Kidney (tissue), 14 donors: Measurements from ENCODE around the gene SPATA6. TPM values are rescaled to one million over a fixed set of nuclear protein-coding genes. Genes with fewer than 3 reads are reported as not detected.
A peak's percentile ranks its signal among the peaks of the same experiment; 100 is the strongest.
"Not testable (repeated sequence)": the region's sequence is repeated elsewhere in the genome, so short reads cannot be mapped to it uniquely, and the experiment has no call there.

ENCODE experiments used
- DNase-seq, 5 donors: peaks; one replicate each; pipeline ENCODE4 v3.0.0-alpha.2; 2013 to 2020
- FAIRE-seq: peaks from 2 replicates; lab custom pipeline; 2012; peaks lifted over from hg19 to GRCh38; lab: Jason Lieb, UNC
- H3K27ac ChIP-seq, 2 donors: one replicate each; pipeline ENCODE4 v1.7.0; 2013; ENCODE audit warnings: low read depth in 2 of 2, low read length in 2 of 2, inconsistent platforms in 1 of 2
- H3K27me3 ChIP-seq: one replicate; pipeline ENCODE4 v1.7.1; 2013; ENCODE audit warnings: low read length, inconsistent platforms; ENCODE audit not compliant: control insufficient read depth, insufficient read depth
- H3K36me3 ChIP-seq, 3 donors: one replicate each; pipeline versions ENCODE4 v1.7.0 to v1.7.1; 2013; ENCODE audit warnings: low read length in 3 of 3, control low read depth in 1 of 3, inconsistent platforms in 1 of 3; ENCODE audit not compliant: insufficient read depth in 3 of 3, control insufficient read depth in 2 of 3
- H3K4me1 ChIP-seq, 3 donors: one replicate each; pipeline versions ENCODE4 v1.7.0 to v1.7.1; 2013; ENCODE audit warnings: low read length in 3 of 3, inconsistent platforms in 1 of 3, low read depth in 1 of 3; ENCODE audit not compliant: control insufficient read depth in 2 of 3, insufficient read depth in 2 of 3
- H3K4me3 ChIP-seq, 3 donors: one replicate each; pipeline versions ENCODE4 v1.7.0 to v1.8.1; 2013; ENCODE audit warnings: low read length in 3 of 3, control low read depth in 1 of 3, inconsistent platforms in 1 of 3
- H3K9ac ChIP-seq, 3 donors: one replicate each; pipeline versions ENCODE4 v1.7.0 to v1.7.1; 2013; ENCODE audit warnings: low read length in 3 of 3, control low read depth in 1 of 3, inconsistent platforms in 1 of 3
- H3K9me3 ChIP-seq, 3 donors: one replicate each; pipeline versions ENCODE4 v1.7.0 to v1.7.1; 2013; ENCODE audit warnings: low read length in 3 of 3, control low read depth in 1 of 3, inconsistent platforms in 1 of 3; ENCODE audit not compliant: control insufficient read depth in 2 of 3, insufficient read depth in 1 of 3
- CTCF ChIP-seq: IDR thresholded peaks from 3 replicates; pipeline ENCODE4 v1.5.1; 2012; ENCODE audit warnings: mild to moderate bottlenecking, moderate library complexity, borderline replicate concordance; ENCODE audit not compliant: insufficient read depth; ENCODE audit errors: extremely low read depth
- intact Hi-C: fragments of 100-400 bp; cut with DNase I; formaldehyde crosslinking; loops from one replicate; pipeline ENCODE4 v1.11.1; 2022
- polyA plus RNA-seq: library from polyadenylated mRNA; stranded (reverse); fragments of 350-450 nt; fragmentation: Illumina TruSeq; extraction: RNeasy Lipid Tissue Mini Kit (QIAGEN cat#74804); gene quantifications from one replicate; pipeline ENCODE4 v1.2.3, GENCODE V29; 2014; ENCODE audit warnings: low read depth, low replicate concordance; ENCODE audit not compliant: insufficient read depth
- total RNA-seq: library from RNA; stranded (reverse); fragmentation: NEBNext Ultra II Directional; extraction: Animal tissue kit (Norgen Biotek cat#: 25700); gene quantifications from one replicate; pipeline ENCODE4 v1.2.1, GENCODE V29; 2021
- donor health status: control.
- donor health status: control.
- donor health status: control.
- donor health status: control.
- donor health status: control.
- donor health status: DM: yes; HTN: yes; CAD: no.
- donor health status: Normal renal cell carcinoma (clear cell type).

SPATA6 gene
- total and polyA plus RNA-seq, 2 donors from 2014 or later, result 5.6 to 32.5 TPM

- no peak overlapping the region for H3K4me3 ChIP-seq
Observed at GRCh38 chr1:48329905-48330304, 142.1 kb downstream of the SPATA6 start.

GRCh38 chr1:48329486-48329885, 142.5 kb downstream of the SPATA6 start:
- H3K4me3 ChIP-seq, result no peak overlapping the region
- H3K9ac ChIP-seq, result no peak overlapping the region
- intact Hi-C loops, result no loop called here
- H3K27ac ChIP-seq, result no peak overlapping the region
- no peak for TF ChIP-seq CTCF
- peaks cover 3 to 33% (median 4%) of the 10 kb centered on the region in 3 donors for H3K9me3 ChIP-seq
- H3K4me1 ChIP-seq, result no peaks in the 10 kb centered on the region
- FAIRE-seq (no peak), DNase-seq (peak in 1 of 5 donors; percentile 53)
- H3K27me3 ChIP-seq, result no peaks in the 10 kb centered on the region
- H3K36me3 ChIP-seq, result peaks cover 2 to 10% (median 5%) of the 10 kb centered on the region in 3 donors

More at GRCh38 chr1:48329905-48330304, 142.1 kb downstream of the SPATA6 start:
- no peaks in the 10 kb centered on the region for H3K4me1 ChIP-seq
- intact Hi-C loops, result no loop called here
- FAIRE-seq, result no peak
- no peak for TF ChIP-seq CTCF
- H3K36me3 ChIP-seq, result peaks cover 2 to 9% (median 5%) of the 10 kb centered on the region in 3 donors
- DNase-seq, result no peak
- peaks cover 3 to 32% (median 4%) of the 10 kb centered on the region in 3 donors for H3K9me3 ChIP-seq
- H3K9ac ChIP-seq, result no peak overlapping the region
- no peak overlapping the region for H3K27ac ChIP-seq
- H3K27me3 ChIP-seq, result no peaks in the 10 kb centered on the region

- H3K27me3 ChIP-seq, DNase-seq, intact Hi-C loops, H3K9me3 ChIP-seq, H3K4me1 ChIP-seq, H3K4me3 ChIP-seq, H3K9ac ChIP-seq, H3K27ac ChIP-seq, FAIRE-seq, H3K36me3 ChIP-seq: not testable (repeated sequence)
Observed at GRCh38 chr1:48311829-48312228, 160.2 kb downstream of the SPATA6 start.

- Histone ChIP-seq H3K9me3 (peaks cover 0 to 3% (median 0%) of the 10 kb centered on the region in 3 donors), H3K36me3 (no peaks in the 10 kb centered on the region), H3K9ac (no peak overlapping the region), H3K4me3 (no peak overlapping the region), H3K27me3 (no peaks in the 10 kb centered on the region), H3K4me1 (no peaks in the 10 kb centered on the region), H3K27ac (no peak overlapping the region)
- TF ChIP-seq CTCF, result no peak
- DNase-seq (no peak), FAIRE-seq (no peak)
- intact Hi-C loops, result no loop called here
Observed at GRCh38 chr1:48309564-48310082, 162.4 kb downstream of the SPATA6 start.
